ENCODE measurements around the gene MTHFD1.

DNA sequence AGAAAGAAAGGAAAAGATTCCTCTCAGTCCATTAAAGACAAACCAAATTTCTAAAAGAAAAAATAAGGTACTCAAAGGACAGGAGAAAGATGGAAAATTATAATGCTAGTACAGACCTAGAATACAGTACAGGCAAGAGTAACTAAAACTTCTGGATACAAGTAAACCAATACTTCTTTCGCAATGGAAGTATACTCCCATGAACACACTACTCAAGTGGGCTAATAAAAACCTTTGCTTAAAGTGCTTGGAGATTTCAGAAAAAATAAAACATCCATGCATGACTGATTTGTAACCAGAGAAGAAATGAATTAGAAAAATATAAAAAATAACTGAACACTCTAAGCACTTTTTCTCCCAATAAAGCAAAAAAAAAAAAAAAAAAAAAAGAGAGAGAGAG lies 111.9 kb downstream of the MTHFD1 start:
- no peak for TF ChIP-seq POLR2A (IDR thresholded peaks at IDR 0.05)
- TF ChIP-seq, protein P1, sequence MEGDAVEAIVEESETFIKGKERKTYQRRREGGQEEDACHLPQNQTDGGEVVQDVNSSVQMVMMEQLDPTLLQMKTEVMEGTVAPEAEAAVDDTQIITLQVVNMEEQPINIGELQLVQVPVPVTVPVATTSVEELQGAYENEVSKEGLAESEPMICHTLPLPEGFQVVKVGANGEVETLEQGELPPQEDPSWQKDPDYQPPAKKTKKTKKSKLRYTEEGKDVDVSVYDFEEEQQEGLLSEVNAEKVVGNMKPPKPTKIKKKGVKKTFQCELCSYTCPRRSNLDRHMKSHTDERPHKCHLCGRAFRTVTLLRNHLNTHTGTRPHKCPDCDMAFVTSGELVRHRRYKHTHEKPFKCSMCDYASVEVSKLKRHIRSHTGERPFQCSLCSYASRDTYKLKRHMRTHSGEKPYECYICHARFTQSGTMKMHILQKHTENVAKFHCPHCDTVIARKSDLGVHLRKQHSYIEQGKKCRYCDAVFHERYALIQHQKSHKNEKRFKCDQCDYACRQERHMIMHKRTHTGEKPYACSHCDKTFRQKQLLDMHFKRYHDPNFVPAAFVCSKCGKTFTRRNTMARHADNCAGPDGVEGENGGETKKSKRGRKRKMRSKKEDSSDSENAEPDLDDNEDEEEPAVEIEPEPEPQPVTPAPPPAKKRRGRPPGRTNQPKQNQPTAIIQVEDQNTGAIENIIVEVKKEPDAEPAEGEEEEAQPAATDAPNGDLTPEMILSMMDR (IDR thresholded peaks at IDR 0.05 in 8 of 11, conservative IDR thresholded peaks at IDR 0.05 in 3 of 11) = no peak
- no peak for TF ChIP-seq POLR2AphosphoS5 (IDR thresholded peaks at IDR 0.05)

Measured in spleen (tissue), 7 donors.